Panc1 (cell line): ENCODE data around the gene CNN3. TPM values are rescaled to one million over a fixed set of nuclear protein-coding genes. Genes with fewer than 3 reads are reported as not detected.

Source experiments
- ATAC-seq: fragments of 200-7000 bp; cut with Tn5 transposase; 2 replicates; pipeline ENCODE4 v1.9.1; 2020; ENCODE audit warnings: mild to moderate bottlenecking, moderate library complexity
- BruUV-seq: library from RNA; stranded (reverse); fragments of 400-500 nt; replicated peaks from 2 replicates; lab custom pipeline; 2021; lab: Mats Ljungman, UMichigan
- CTCF ChIA-PET: fragments of 300-600 bp; sonication (Branson Sonifier 250); formaldehyde crosslinking; loops from one replicate; lab custom pipeline; 2022; ENCODE audit warnings: antibody characterized with exemption; lab: Charles Lee
- POLR2A ChIA-PET: fragments of 300-600 bp; sonication (Branson Sonifier 250); formaldehyde crosslinking; loops from one replicate; lab custom pipeline; 2022; ENCODE audit warnings: antibody characterized with exemption; lab: Charles Lee
- DNase-seq: peaks from one replicate; pipeline ENCODE4 v3.0.0-alpha.2; 2010; ENCODE audit warnings: low read depth, low spot score
- H3K27ac ChIP-seq: 2 replicates; pipeline ENCODE4 v1.5.1; 2011; ENCODE audit warnings: mild to moderate bottlenecking, low read length, inconsistent platforms
- H3K27me3 ChIP-seq: fragments of 200-500 bp; sonication (Bioruptor generic); 2 replicates; pipeline ENCODE4 v1.6.0; 2014; ENCODE audit warnings: low read length, inconsistent platforms; ENCODE audit not compliant: control insufficient read depth, insufficient read depth
- H3K36me3 ChIP-seq: fragments of 200-500 bp; sonication (Bioruptor generic); 2 replicates; pipeline ENCODE4 v1.5.1; 2014; ENCODE audit warnings: inconsistent platforms, mild to moderate bottlenecking, low read length, moderate library complexity; ENCODE audit not compliant: control insufficient read depth, insufficient read depth
- H3K4me1 ChIP-seq: 2 replicates; pipeline ENCODE4 v1.5.1; 2011; ENCODE audit warnings: inconsistent platforms, mild to moderate bottlenecking, low read length, moderate library complexity; ENCODE audit not compliant: control insufficient read depth, insufficient read depth
- H3K4me3 ChIP-seq, 2 experiments: 2 replicates each; pipeline ENCODE4 v1.5.1; 2011 to 2012; ENCODE audit warnings: low read depth in 2 of 2, low read length in 2 of 2, mild to moderate bottlenecking in 2 of 2, inconsistent platforms in 1 of 2, moderate library complexity in 1 of 2
- H3K9me3 ChIP-seq: fragments of 200-500 bp; sonication (Bioruptor generic); 2 replicates; pipeline ENCODE4 v1.5.1; 2014; ENCODE audit warnings: low read depth, mild to moderate bottlenecking, inconsistent platforms, low read length, moderate library complexity; ENCODE audit not compliant: control insufficient read depth, insufficient read depth
- POLR2AphosphoS5 ChIP-seq: IDR thresholded peaks from 2 replicates; pipeline ENCODE4 v1.6.1; 2012; ENCODE audit warnings: mild to moderate bottlenecking, low read depth, low read length, moderate library complexity
- SIN3A ChIP-seq: IDR thresholded peaks from 2 replicates; pipeline ENCODE4 v1.6.1; 2012; ENCODE audit warnings: low read depth, mild to moderate bottlenecking, low read length, moderate library complexity, borderline replicate concordance; ENCODE audit not compliant: insufficient read depth
- TCF7L2 ChIP-seq: IDR thresholded peaks from 2 replicates; pipeline ENCODE4 v1.6.1; 2011; ENCODE audit warnings: mild to moderate bottlenecking, low read depth, low read length, inconsistent platforms
- in situ Hi-C: cut with HindIII; loops from 2 replicates; pipeline ENCODE4 v1.10.0; 2016; ENCODE audit warnings: low sequenced_read_pairs, low pct_unique_long_range_greater_than_20kb
- intact Hi-C: fragments of 100-400 bp; cut with micrococcal nuclease; formaldehyde crosslinking; loops from one replicate; pipeline ENCODE4 v1.10.0; 2022; ENCODE audit not compliant: unreplicated experiment
- total RNA-seq: library from RNA; stranded (reverse); gene quantifications from one replicate; pipeline ENCODE4 v1.2.1, GENCODE V29; 2021; ENCODE audit not compliant: unreplicated experiment
- TF ChIP-seq, protein P1 (sequence below): fragments of 450-650 bp; IDR thresholded peaks from 2 replicates; pipeline ENCODE4 v1.5.1; 2017; ENCODE audit warnings: mild to moderate bottlenecking
- TF ChIP-seq, protein P2 (sequence below), 2 experiments: IDR thresholded peaks; 2 replicates each; pipeline ENCODE4 v1.6.1; 2011 to 2012; ENCODE audit warnings: low read depth in 2 of 2, control low read depth in 1 of 2, low read length in 1 of 2, mild to moderate bottlenecking in 1 of 2, moderate library complexity in 1 of 2; ENCODE audit not compliant: insufficient read depth in 1 of 2

The CNN3 gene
- total RNA-seq, 1 experiment from 2014 or later = 72.3 TPM

DNA sequence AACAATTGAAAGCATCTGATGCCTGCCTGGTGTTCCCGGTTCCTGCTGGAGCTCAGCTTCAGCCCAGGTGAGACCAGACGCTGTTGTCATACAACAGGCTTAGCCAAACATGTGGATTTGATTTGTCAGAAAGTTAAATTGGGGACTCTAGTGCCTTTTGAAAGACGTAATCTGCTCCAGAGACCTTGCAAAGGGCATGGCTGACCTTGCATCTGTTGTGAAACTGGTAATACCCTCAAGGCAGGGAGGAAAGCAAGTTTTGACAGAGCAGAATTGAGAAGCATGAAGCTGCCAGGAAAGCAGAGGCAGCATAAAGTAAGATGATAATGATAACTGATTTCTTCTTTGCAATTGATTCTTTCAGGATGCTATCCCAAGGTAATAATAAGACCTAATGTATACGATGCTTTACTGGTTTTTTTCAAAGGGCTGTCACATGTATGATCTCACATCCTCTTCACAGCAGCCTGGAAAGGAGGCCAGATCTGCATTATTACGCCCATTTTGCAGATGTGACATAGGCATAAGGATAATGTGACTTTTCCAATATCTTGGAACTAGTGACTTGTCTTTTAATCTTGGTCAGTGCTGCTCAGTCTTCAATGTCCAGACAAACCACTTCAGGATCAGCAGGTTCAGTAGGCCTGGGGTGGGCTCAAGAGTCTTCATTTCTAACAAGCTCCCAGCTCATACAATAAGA is 24.7 kb upstream of the CNN3 start:
- H3K4me3 ChIP-seq = no peak overlapping the region
- no peaks in the 10 kb centered on the region for H3K9me3 ChIP-seq
- ChIA-PET CTCF (no interaction called here), POLR2A (no interaction called here)
- H3K4me1 ChIP-seq = no peaks in the 10 kb centered on the region
- in situ Hi-C loops = no loop called here
- TF ChIP-seq TCF7L2 (no peak), SIN3A (no peak), POLR2AphosphoS5 (no peak)
- TF ChIP-seq, protein P1, sequence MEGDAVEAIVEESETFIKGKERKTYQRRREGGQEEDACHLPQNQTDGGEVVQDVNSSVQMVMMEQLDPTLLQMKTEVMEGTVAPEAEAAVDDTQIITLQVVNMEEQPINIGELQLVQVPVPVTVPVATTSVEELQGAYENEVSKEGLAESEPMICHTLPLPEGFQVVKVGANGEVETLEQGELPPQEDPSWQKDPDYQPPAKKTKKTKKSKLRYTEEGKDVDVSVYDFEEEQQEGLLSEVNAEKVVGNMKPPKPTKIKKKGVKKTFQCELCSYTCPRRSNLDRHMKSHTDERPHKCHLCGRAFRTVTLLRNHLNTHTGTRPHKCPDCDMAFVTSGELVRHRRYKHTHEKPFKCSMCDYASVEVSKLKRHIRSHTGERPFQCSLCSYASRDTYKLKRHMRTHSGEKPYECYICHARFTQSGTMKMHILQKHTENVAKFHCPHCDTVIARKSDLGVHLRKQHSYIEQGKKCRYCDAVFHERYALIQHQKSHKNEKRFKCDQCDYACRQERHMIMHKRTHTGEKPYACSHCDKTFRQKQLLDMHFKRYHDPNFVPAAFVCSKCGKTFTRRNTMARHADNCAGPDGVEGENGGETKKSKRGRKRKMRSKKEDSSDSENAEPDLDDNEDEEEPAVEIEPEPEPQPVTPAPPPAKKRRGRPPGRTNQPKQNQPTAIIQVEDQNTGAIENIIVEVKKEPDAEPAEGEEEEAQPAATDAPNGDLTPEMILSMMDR = no peak
- TF ChIP-seq, protein P2, sequence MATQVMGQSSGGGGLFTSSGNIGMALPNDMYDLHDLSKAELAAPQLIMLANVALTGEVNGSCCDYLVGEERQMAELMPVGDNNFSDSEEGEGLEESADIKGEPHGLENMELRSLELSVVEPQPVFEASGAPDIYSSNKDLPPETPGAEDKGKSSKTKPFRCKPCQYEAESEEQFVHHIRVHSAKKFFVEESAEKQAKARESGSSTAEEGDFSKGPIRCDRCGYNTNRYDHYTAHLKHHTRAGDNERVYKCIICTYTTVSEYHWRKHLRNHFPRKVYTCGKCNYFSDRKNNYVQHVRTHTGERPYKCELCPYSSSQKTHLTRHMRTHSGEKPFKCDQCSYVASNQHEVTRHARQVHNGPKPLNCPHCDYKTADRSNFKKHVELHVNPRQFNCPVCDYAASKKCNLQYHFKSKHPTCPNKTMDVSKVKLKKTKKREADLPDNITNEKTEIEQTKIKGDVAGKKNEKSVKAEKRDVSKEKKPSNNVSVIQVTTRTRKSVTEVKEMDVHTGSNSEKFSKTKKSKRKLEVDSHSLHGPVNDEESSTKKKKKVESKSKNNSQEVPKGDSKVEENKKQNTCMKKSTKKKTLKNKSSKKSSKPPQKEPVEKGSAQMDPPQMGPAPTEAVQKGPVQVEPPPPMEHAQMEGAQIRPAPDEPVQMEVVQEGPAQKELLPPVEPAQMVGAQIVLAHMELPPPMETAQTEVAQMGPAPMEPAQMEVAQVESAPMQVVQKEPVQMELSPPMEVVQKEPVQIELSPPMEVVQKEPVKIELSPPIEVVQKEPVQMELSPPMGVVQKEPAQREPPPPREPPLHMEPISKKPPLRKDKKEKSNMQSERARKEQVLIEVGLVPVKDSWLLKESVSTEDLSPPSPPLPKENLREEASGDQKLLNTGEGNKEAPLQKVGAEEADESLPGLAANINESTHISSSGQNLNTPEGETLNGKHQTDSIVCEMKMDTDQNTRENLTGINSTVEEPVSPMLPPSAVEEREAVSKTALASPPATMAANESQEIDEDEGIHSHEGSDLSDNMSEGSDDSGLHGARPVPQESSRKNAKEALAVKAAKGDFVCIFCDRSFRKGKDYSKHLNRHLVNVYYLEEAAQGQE (IDR thresholded peaks at IDR 0.05; ENCODE audit: insufficient read depth in 1 of 2, low read depth in 2 of 2, low read length in 1 of 2) = no peak
- no peak for DNase-seq
- H3K27ac ChIP-seq = no peak overlapping the region
- H3K36me3 ChIP-seq = no peaks in the 10 kb centered on the region
- no peaks in the 10 kb centered on the region for H3K27me3 ChIP-seq
- no peak for ATAC-seq
- BruUV-seq = no TSS peak
- intact Hi-C loops = no loop called here

DNA sequence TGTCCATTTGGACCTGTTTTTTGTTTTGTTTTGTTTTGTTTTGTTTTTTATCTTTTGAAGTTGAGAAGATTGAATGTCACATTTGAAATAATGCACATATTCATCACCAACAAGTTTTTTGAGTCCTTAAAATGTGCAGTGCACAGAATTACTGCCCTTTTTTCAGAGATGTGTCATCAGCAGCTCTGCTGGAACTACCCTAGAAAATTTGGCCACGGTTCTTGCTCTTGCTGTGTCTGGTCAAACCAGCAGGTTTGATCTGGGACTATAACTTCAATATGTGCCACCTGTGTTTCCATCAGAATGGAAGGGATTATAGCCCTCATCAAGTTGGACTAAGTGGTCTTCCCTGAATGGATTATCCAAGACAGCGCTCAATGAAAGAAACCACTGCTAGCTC is 24.1 kb upstream of the CNN3 start:
- Histone ChIP-seq H3K27me3 (no peaks in the 10 kb centered on the region), H3K36me3 (no peaks in the 10 kb centered on the region), H3K4me1 (no peaks in the 10 kb centered on the region), H3K9me3 (no peaks in the 10 kb centered on the region), H3K27ac (no peak overlapping the region), H3K4me3 (no peak overlapping the region)
- intact Hi-C loops (no loop called here), in situ Hi-C loops (no loop called here)
- DNase-seq = no peak
- ATAC-seq = no peak
- TF ChIP-seq, protein P2 (IDR thresholded peaks at IDR 0.05; ENCODE audit: insufficient read depth in 1 of 2, low read depth in 2 of 2, low read length in 1 of 2) = no peak
- no peak for TF ChIP-seq SIN3A
- TF ChIP-seq, protein P1 = no peak
- no peak for TF ChIP-seq TCF7L2
- no peak for TF ChIP-seq POLR2AphosphoS5
- BruUV-seq = no TSS peak
- POLR2A ChIA-PET = no interaction called here
- CTCF ChIA-PET = no interaction called here
